ENCODE measurements around the gene GDF15. TPM values are rescaled to one million over a fixed set of nuclear protein-coding genes. Genes with fewer than 3 reads are reported as not detected.
A peak's percentile ranks its signal among the peaks of the same experiment; 100 is the strongest.

The GDF15 gene
- total RNA-seq, 1 experiment from 2014 or later: 56.6 TPM

DNA sequence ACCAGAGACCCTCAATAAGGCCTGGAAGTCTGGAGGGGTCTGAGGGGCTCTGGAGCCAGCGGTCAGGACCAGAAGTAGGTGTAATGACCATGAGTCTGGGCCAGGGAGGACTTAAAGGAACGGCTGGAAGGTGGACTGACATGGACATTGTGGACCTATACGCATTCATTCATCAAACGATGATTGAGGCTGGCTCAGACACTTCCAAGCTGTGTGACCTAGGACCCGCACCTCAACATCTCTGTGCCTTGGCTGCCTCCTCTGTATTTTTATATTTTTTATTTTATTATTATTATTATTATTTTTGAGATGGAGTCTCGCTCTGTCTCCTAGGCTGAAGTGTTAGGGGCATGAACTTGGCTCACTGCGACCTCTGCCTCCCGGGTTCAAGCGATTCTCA lies 20.8 kb downstream of the GDF15 start:
- H3K27ac Mint-ChIP-seq (ENCODE audit: unreplicated experiment): no peak overlapping the region
- H3K36me3 Mint-ChIP-seq (ENCODE audit: insufficient read depth, unreplicated experiment): peaks cover 21% of the 10 kb centered on the region
- TF ChIP-seq, protein P1, sequence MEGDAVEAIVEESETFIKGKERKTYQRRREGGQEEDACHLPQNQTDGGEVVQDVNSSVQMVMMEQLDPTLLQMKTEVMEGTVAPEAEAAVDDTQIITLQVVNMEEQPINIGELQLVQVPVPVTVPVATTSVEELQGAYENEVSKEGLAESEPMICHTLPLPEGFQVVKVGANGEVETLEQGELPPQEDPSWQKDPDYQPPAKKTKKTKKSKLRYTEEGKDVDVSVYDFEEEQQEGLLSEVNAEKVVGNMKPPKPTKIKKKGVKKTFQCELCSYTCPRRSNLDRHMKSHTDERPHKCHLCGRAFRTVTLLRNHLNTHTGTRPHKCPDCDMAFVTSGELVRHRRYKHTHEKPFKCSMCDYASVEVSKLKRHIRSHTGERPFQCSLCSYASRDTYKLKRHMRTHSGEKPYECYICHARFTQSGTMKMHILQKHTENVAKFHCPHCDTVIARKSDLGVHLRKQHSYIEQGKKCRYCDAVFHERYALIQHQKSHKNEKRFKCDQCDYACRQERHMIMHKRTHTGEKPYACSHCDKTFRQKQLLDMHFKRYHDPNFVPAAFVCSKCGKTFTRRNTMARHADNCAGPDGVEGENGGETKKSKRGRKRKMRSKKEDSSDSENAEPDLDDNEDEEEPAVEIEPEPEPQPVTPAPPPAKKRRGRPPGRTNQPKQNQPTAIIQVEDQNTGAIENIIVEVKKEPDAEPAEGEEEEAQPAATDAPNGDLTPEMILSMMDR (IDR thresholded peaks at IDR 0.05; ENCODE audit: unreplicated experiment): no peak
- intact Hi-C loops (cut with micrococcal nuclease; ENCODE audit: unreplicated experiment): no loop called here
- H3K27me3 Mint-ChIP-seq (ENCODE audit: unreplicated experiment): no peaks in the 10 kb centered on the region
- BruUV-seq (replicated peaks): no TSS peak
- CTCF ChIA-PET: interaction anchor here (1.0 kb wide), 1 partner anchor 21 kb away, joined by 3 read pairs; the partner anchor contains the start of gene GDF15
- no peaks in the 10 kb centered on the region for H3K9me3 Mint-ChIP-seq (ENCODE audit: low read depth, unreplicated experiment)
- no peak overlapping the region for H3K4me3 Mint-ChIP-seq (ENCODE audit: low read depth, unreplicated experiment)
- DNase-seq: no peak
- H3K4me1 Mint-ChIP-seq (ENCODE audit: low read depth, unreplicated experiment): peaks cover 19% of the 10 kb centered on the region

DNA sequence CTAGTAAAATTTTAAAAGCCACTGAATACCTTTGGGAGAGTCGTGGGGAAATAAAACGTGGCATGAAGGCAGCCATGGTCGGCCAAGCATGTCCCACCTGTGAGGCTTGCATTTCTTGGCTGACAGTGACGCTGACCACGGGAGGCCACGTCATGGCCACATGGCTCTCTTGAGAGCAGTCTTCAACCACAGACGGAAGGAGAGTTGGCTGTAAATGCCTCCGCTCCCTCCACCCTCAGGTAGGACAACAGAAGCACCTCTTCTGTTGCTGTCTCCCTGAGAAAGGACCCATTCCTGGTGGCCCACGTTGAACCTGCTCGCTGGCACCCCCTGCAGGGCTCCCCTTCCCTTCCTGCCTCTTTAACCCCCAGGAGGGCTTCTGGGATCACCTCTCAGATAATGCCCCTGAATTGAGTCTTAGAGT lies 22.1 kb downstream of the GDF15 start:
- Mint-ChIP-seq H3K4me3 (ENCODE audit: low read depth, unreplicated experiment) (no peak overlapping the region), H3K27me3 (ENCODE audit: unreplicated experiment) (no peaks in the 10 kb centered on the region), H3K9me3 (ENCODE audit: low read depth, unreplicated experiment) (no peaks in the 10 kb centered on the region), H3K36me3 (ENCODE audit: insufficient read depth, unreplicated experiment) (peaks cover 23% of the 10 kb centered on the region), H3K4me1 (ENCODE audit: low read depth, unreplicated experiment) (peaks cover 6% of the 10 kb centered on the region), H3K27ac (ENCODE audit: unreplicated experiment) (no peak overlapping the region)
- intact Hi-C loops (cut with micrococcal nuclease; ENCODE audit: unreplicated experiment): no loop called here
- BruUV-seq (replicated peaks): no TSS peak
- TF ChIP-seq, protein P1 (IDR thresholded peaks at IDR 0.05; ENCODE audit: unreplicated experiment): peak; percentile 32
- CTCF ChIA-PET: no interaction called here
- DNase-seq: peak; percentile 52

DNA sequence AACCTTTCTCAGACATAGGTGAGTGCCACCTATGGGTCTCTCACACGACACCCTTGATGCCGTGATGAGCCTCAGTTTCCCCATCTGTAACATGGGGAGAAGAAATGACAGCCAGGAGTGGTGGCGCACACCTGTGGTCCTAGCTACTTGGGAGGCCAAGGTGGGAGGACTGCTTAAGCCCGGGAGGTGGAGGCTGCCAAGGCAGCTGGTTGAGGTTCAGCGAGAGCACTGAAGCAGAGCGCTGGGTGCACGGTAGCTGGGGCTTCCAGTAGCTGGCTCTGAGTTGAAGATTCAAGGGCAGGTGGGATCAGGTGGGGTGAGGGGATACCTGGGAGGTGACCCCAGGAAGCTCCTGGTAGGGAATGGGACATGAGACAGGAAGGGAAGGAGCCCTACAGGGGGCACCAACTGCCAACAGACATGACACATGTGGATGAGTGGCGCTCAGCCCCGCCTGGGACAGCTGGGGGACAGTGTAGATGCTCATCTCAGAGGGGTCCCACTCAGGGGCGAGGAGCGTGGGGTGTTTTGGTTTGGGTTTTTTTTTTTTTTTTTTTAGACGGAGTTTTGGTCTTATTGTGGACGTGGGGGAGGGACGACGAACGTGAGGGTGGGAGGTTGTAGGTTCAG lies 26.8 kb downstream of the GDF15 start:
- Mint-ChIP-seq H3K27ac (ENCODE audit: unreplicated experiment) (no peak overlapping the region), H3K27me3 (ENCODE audit: unreplicated experiment) (no peaks in the 10 kb centered on the region), H3K4me3 (ENCODE audit: low read depth, unreplicated experiment) (no peak overlapping the region), H3K9me3 (ENCODE audit: low read depth, unreplicated experiment) (no peaks in the 10 kb centered on the region), H3K36me3 (ENCODE audit: insufficient read depth, unreplicated experiment) (peaks cover 37% of the 10 kb centered on the region), H3K4me1 (ENCODE audit: low read depth, unreplicated experiment) (peaks cover 17% of the 10 kb centered on the region)
- CTCF ChIA-PET: interaction anchor here (0.6 kb wide), 1 partner anchor 124 kb away, joined by 4 read pairs; no protein-coding TSS in a partner anchor
- no TSS peak for BruUV-seq (replicated peaks)
- TF ChIP-seq, protein P1 (IDR thresholded peaks at IDR 0.05; ENCODE audit: unreplicated experiment): no peak
- intact Hi-C loops (cut with micrococcal nuclease; ENCODE audit: unreplicated experiment): loop anchor here (10.0 kb wide), 1 partner anchor 138 kb away; the partner anchor contains the start of gene IQCN
- no peak for DNase-seq

DNA sequence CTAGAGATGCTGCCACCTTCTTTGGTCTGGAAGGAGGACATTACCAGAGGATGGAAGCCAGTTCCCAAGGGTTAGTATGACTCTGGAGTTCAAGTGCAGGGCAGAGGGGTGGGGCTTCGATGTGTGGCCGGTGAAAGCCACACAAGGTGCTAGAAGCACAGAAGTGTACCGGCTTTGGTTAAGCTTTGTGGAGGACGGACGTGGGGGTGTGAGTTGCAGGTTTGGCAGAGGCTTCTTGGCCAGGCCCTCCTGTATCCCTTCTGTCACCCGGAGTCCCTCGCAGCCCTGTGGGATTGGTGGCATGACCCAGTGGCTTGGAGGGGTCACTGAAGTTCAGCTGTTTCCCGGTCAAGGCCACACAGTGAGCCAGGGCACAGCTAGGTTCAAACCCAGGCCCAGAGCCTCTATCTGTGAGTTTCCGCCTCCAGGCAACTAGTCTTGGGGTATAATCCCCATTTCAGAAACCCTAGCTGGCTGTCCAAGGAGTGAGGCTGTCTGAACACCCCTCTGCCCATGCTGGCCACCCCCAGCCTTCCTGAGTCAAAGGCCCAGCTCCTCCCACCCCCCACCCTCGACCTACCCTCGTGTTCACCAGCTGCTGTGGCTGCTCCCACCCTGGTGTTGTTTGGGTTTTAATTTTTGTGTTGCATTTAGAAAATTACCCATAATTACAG lies 28.7 kb downstream of the GDF15 start:
- Mint-ChIP-seq H3K4me3 (ENCODE audit: low read depth, unreplicated experiment) (no peak overlapping the region), H3K4me1 (ENCODE audit: low read depth, unreplicated experiment) (peaks cover 25% of the 10 kb centered on the region), H3K9me3 (ENCODE audit: low read depth, unreplicated experiment) (no peaks in the 10 kb centered on the region), H3K36me3 (ENCODE audit: insufficient read depth, unreplicated experiment) (peaks cover 55% of the 10 kb centered on the region), H3K27me3 (ENCODE audit: unreplicated experiment) (no peaks in the 10 kb centered on the region), H3K27ac (ENCODE audit: unreplicated experiment) (no peak overlapping the region)
- DNase-seq: peak; percentile 31
- CTCF ChIA-PET: interaction anchor here (0.5 to 0.6 kb wide), 2 partner anchors 407 to 424 kb away, joined by 3 read pairs; partner anchors contain the start of gene ARRDC2
- intact Hi-C loops (cut with micrococcal nuclease; ENCODE audit: unreplicated experiment): loop anchor here (10.0 kb wide), 1 partner anchor 140 kb away; the partner anchor contains the start of gene IQCN
- no TSS peak for BruUV-seq (replicated peaks)
- TF ChIP-seq, protein P1 (IDR thresholded peaks at IDR 0.05; ENCODE audit: unreplicated experiment): no peak
